T-helper 2 cell treated with Interferon-gamma antibody and Interleukin-4, amounts not matched to agents 5 μg/mL and 100 μg/mL, for 36 hours (primary cell): Measurements from ENCODE around the gene ADM2.

Experiments used
- DNase-seq: peaks from one replicate; pipeline ENCODE4 v3.0.0; 2021; ENCODE audit warnings: low spot score
- H3K27ac Mint-ChIP-seq: one replicate; pipeline ENCODE4 v1.8.0; 2021; ENCODE audit warnings: mild to moderate bottlenecking, mixed read lengths
- H3K27me3 Mint-ChIP-seq: one replicate; pipeline ENCODE4 v1.8.0; 2021; ENCODE audit warnings: low read depth, mixed read lengths
- H3K36me3 Mint-ChIP-seq: one replicate; pipeline ENCODE4 v1.8.0; 2021; ENCODE audit warnings: low read depth, mixed read lengths
- H3K4me1 Mint-ChIP-seq: one replicate; pipeline ENCODE4 v1.8.0; 2021; ENCODE audit warnings: low read depth, mixed read lengths
- H3K4me3 Mint-ChIP-seq: one replicate; pipeline ENCODE4 v1.8.0; 2022; ENCODE audit warnings: mild to moderate bottlenecking, moderate library complexity, mixed read lengths
- H3K9me3 Mint-ChIP-seq: one replicate; pipeline ENCODE4 v1.8.0; 2021; ENCODE audit warnings: mixed read lengths

Gene ADM2

DNA sequence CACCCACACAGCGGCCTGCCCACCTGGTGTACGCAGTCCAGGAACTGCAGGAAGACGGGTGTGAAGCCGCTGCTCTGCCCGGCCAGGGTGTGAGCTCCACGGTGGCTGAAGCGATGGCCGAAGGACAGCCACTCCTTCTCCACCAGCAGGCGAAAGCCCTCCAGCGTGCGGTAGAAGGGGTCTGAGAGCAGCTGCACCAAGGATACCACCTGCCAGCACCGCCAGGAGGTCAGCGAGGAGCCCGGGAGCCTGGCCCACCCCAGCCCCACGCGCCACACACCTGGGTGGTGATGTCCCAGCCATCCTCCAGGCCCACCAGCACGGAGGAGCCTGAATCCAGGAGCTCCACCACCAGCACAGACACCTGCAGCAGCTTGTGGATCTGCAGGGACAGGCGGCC lies 26.1 kb upstream of the ADM2 start:
- no peak for DNase-seq
- no peak overlapping the region for H3K4me3 Mint-ChIP-seq
- H3K9me3 Mint-ChIP-seq = no peaks in the 10 kb centered on the region
- peaks cover 41% of the 10 kb centered on the region for H3K36me3 Mint-ChIP-seq
- no peaks in the 10 kb centered on the region for H3K4me1 Mint-ChIP-seq
- H3K27ac Mint-ChIP-seq = no peak overlapping the region
- no peaks in the 10 kb centered on the region for H3K27me3 Mint-ChIP-seq

- H3K27me3 Mint-ChIP-seq = no peaks in the 10 kb centered on the region
- no peaks in the 10 kb centered on the region for H3K9me3 Mint-ChIP-seq
- H3K36me3 Mint-ChIP-seq = peaks cover 44% of the 10 kb centered on the region
- no peak for DNase-seq
- H3K4me1 Mint-ChIP-seq = no peaks in the 10 kb centered on the region
- no peak overlapping the region for H3K4me3 Mint-ChIP-seq
- no peak overlapping the region for H3K27ac Mint-ChIP-seq
Observed at GRCh38 chr22:50456026-50456425, 25.3 kb upstream of the ADM2 start.

- peaks cover 40% of the 10 kb centered on the region for H3K36me3 Mint-ChIP-seq
- no peak overlapping the region for H3K4me3 Mint-ChIP-seq
- DNase-seq = no peak
- no peaks in the 10 kb centered on the region for H3K9me3 Mint-ChIP-seq
- H3K27ac Mint-ChIP-seq = no peak overlapping the region
- H3K27me3 Mint-ChIP-seq = no peaks in the 10 kb centered on the region
- H3K4me1 Mint-ChIP-seq = no peaks in the 10 kb centered on the region
Observed at GRCh38 chr22:50456466-50457234, 24.7 kb upstream of the ADM2 start.

GRCh38 chr22:50459016-50459415 lies 22.3 kb upstream of the ADM2 start:
- Mint-ChIP-seq H3K27ac (no peak overlapping the region), H3K9me3 (no peaks in the 10 kb centered on the region), H3K4me1 (no peaks in the 10 kb centered on the region), H3K27me3 (no peaks in the 10 kb centered on the region), H3K36me3 (peaks cover 42% of the 10 kb centered on the region), H3K4me3 (no peak overlapping the region)
- DNase-seq = no peak

- Mint-ChIP-seq H3K4me1 (no peaks in the 10 kb centered on the region), H3K27ac (no peak overlapping the region), H3K27me3 (no peaks in the 10 kb centered on the region), H3K4me3 (no peak overlapping the region), H3K36me3 (peaks cover 42% of the 10 kb centered on the region), H3K9me3 (no peaks in the 10 kb centered on the region)
- DNase-seq = no peak
Observed at GRCh38 chr22:50459496-50460140, 21.7 kb upstream of the ADM2 start.

- no peak overlapping the region for H3K4me3 Mint-ChIP-seq
- H3K27ac Mint-ChIP-seq = no peak overlapping the region
- H3K27me3 Mint-ChIP-seq = no peaks in the 10 kb centered on the region
- no peak for DNase-seq
- no peaks in the 10 kb centered on the region for H3K4me1 Mint-ChIP-seq
- H3K9me3 Mint-ChIP-seq = no peaks in the 10 kb centered on the region
- H3K36me3 Mint-ChIP-seq = peaks cover 42% of the 10 kb centered on the region
Observed at GRCh38 chr22:50460938-50461337, 20.4 kb upstream of the ADM2 start.

GRCh38 chr22:50461536-50461935 lies 19.8 kb upstream of the ADM2 start:
- no peaks in the 10 kb centered on the region for H3K9me3 Mint-ChIP-seq
- no peaks in the 10 kb centered on the region for H3K27me3 Mint-ChIP-seq
- no peak overlapping the region for H3K27ac Mint-ChIP-seq
- H3K4me1 Mint-ChIP-seq = no peaks in the 10 kb centered on the region
- H3K36me3 Mint-ChIP-seq = peaks cover 48% of the 10 kb centered on the region
- H3K4me3 Mint-ChIP-seq = no peak overlapping the region
- DNase-seq = no peak

DNA sequence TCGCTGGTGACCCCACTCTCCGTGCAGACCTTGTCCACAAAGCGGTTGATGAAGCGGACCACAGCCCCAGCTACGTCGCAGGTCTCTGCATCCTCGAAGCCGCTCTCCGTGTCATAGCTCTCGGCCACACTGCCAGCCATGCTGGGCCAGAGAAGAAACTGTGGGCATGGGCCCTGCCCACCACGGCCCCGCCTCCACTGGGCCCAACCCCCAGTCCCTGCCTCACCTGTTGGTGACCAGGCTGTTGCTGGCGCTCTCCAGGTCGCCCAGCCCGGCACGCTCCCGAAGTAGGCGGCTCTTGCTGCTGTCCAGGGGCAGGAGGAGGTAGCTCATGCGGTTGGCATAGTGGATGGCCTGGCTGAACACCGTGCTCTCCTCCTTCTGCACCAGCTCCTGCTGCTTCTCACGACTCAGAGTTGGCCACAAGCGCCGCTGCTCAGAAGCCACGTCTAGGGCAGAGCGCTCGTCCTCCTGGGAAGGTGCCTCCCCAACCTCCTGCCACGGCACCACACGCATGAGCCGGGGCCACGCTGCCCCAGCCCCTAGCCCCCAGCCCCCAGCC lies 19.3 kb upstream of the ADM2 start:
- DNase-seq = no peak
- no peak overlapping the region for H3K27ac Mint-ChIP-seq
- H3K4me3 Mint-ChIP-seq = no peak overlapping the region
- H3K27me3 Mint-ChIP-seq = no peaks in the 10 kb centered on the region
- H3K36me3 Mint-ChIP-seq = peaks cover 51% of the 10 kb centered on the region
- no peaks in the 10 kb centered on the region for H3K4me1 Mint-ChIP-seq
- no peaks in the 10 kb centered on the region for H3K9me3 Mint-ChIP-seq

DNA sequence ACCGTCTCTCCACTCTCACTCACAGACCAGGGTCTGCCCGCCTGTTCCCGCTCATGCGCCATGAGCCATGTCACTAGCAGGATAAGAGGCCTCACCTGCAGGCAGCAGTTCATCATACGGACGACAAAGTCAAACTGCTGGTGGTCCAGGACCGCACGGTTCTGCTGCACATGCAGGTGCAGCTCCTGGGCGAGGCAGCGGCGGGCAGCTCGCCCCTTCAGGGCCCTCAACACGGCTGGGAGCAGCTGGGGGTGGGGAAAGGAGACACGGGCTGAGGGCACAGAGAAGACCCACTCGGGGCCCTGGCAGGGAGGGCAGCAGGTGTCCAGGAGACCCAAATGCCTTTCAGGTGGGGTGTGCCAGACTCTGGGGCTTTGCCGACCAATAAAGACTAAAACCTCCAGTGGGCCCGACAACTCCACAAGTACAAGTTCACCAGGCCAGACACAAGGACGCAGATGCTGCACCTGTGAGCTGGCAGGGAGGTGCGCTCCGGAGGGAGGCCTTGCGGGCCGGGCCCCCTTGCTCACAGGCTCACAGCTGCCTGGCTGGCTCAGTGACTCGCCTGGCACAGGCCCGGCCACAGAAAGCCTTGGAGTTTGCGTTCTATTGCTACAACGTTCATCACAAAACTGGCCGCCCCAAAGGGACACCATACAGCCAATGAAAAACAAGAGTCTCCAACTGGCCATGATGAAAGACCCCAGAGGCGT lies 18.0 kb upstream of the ADM2 start:
- Mint-ChIP-seq H3K4me1 (peaks cover under 1% of the 10 kb centered on the region), H3K27ac (no peak overlapping the region), H3K27me3 (no peaks in the 10 kb centered on the region), H3K4me3 (no peak overlapping the region), H3K9me3 (no peaks in the 10 kb centered on the region), H3K36me3 (peaks cover 51% of the 10 kb centered on the region)
- no peak for DNase-seq

DNA sequence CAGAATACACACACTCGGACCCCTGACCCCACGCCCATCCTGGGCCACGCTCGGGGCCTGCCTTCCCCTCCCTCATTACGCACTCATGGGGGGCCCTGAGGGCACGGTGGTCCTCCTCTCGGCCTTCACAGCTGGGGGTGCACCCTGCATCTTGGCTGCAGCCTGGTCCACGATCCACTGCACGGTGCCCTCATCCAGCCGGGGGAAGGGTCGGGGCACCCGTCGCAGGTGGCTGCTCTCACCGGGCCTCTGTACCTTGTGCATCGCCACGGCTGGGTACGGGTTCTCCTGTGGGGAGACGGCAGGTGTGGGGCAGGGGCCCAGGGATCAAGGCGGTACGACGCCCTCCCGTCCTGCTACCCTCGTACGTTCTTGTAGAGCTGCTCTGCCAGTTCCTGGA lies 16.9 kb upstream of the ADM2 start:
- Mint-ChIP-seq H3K4me1 (peaks cover 10% of the 10 kb centered on the region), H3K36me3 (peaks cover 45% of the 10 kb centered on the region), H3K27ac (no peak overlapping the region), H3K4me3 (no peak overlapping the region), H3K27me3 (no peaks in the 10 kb centered on the region), H3K9me3 (no peaks in the 10 kb centered on the region)
- DNase-seq = no peak

GRCh38 chr22:50465066-50465930 lies 16.0 kb upstream of the ADM2 start:
- H3K4me1 Mint-ChIP-seq = peaks cover 13% of the 10 kb centered on the region
- peaks cover 42% of the 10 kb centered on the region for H3K36me3 Mint-ChIP-seq
- DNase-seq = no peak
- no peaks in the 10 kb centered on the region for H3K9me3 Mint-ChIP-seq
- no peak overlapping the region for H3K27ac Mint-ChIP-seq
- H3K27me3 Mint-ChIP-seq = no peaks in the 10 kb centered on the region
- no peak overlapping the region for H3K4me3 Mint-ChIP-seq

DNA sequence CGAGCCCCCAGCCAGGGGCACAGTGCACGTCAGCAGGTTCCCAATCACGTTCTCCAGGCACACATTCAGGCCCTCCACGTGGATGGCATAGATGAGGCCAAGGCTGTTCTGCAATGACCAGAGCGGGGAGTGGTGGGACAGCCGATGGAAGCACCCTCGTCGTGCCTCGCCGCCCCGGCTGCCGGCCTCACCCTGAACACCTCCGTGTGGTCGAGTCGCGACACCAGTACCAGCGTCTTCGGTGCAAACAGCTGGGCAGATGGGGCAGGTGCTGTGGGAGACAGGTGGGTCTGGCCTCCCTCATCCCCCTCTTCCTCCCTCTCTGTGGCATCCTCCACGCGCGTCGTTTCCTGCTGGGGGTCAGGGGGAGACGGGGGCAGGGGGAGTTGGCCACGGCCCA lies 14.0 kb upstream of the ADM2 start:
- Mint-ChIP-seq H3K4me3 (no peak overlapping the region), H3K27me3 (no peaks in the 10 kb centered on the region), H3K9me3 (no peaks in the 10 kb centered on the region), H3K36me3 (peaks cover 37% of the 10 kb centered on the region), H3K27ac (no peak overlapping the region), H3K4me1 (peaks cover 29% of the 10 kb centered on the region)
- DNase-seq = no peak

DNA sequence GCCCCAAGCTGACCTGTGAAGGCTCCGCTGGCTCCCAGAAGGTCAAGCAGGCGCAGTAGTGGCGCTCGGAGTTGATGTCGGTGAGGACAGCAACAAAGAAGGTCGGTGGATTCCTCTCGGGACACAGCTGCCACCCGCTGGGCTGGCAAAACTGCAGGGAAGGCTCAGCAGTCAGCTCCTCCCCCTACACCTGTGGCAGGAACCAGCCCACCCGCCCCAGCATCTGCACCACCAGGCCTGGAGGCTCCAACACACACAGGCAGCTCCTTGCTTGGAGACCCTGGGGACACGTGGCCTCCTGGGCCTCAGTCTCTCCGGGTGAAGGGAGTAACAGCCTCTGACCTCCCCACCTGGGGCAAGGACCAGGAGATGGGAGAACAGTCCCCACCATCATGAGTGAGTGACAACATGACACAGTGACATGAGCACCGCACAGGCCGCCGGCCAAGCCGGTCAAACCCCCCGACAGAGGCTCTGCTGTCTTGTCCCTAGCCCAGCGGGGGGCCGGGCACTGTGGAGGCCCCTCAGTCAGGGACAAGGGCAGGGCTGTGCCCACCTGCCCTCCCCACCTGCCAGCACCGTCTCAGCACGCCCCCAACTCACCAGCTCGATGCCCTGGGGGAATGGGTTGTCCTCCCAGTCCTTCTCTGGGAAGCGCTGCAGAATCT lies 13.4 kb upstream of the ADM2 start:
- Mint-ChIP-seq H3K4me3 (peak overlapping the region; percentile 43), H3K36me3 (peaks cover 38% of the 10 kb centered on the region), H3K27ac (peak overlapping the region; percentile 57), H3K9me3 (no peaks in the 10 kb centered on the region), H3K4me1 (peaks cover 32% of the 10 kb centered on the region), H3K27me3 (no peaks in the 10 kb centered on the region)
- DNase-seq = no peak
